GM19043 (cell line): ENCODE data around the gene SLC2A10.

ENCODE experiments used
- ATAC-seq: cut with Tn5 transposase; IDR thresholded peaks from one replicate; pipeline ENCODE4 v1.9.1; 2021; ENCODE audit warnings: low read depth; ENCODE audit not compliant: unreplicated experiment

The SLC2A10 gene

DNA sequence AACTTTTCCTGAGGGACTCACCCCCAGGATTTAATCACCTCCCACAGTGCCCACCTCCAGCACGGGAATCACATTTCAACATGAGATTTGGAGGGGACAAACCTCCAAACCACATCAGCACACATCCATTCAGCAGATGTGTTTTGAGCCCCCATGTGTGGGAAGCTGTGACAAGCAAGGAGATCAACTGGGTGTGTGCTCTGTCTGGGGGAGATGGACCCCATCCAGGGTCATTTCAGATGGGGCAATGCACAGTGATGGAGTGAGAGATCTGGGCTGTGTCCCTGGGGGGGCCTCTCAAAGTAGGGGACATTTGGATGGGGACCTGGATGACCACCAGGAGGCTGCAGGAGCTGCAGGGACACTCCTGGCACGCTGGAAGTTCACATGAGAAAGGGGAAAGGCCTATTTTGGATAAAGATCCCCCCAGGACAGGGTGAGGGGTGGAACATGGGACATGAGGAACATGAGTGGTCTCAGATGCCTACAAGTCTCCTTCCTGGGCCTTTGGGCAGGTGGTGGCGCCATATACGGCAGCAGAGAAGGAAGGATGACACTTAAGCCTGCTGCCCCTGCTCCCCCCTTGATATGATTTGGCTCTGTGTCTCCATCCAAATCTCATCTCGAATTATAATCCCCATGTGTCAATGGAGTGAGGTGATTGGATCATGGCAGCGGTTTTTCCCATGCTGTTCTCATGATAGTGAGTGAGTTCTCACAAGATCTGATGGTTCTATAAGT, 49.6 kb downstream of the SLC2A10 start:
- ATAC-seq: no peak

DNA sequence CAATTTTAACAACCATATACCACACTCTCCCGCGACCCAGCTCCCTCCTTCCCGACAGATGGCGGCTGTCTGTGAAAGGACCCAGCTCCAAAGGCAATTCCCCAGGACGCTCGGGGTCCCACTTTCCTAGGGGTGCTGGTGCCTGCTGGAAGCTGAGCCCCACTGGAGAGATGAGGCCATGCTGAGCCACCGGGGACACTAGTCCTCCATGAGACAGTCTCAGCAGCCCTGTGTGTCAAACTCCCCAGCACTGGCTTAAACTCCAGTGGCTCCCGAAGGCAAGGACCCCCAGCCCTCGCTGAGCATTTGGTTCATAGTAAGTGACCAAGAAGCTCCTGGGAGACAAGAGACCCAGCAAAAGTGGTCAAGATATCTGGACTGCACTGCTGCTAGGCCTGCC, 52.1 kb downstream of the SLC2A10 start:
- ATAC-seq: no peak

DNA sequence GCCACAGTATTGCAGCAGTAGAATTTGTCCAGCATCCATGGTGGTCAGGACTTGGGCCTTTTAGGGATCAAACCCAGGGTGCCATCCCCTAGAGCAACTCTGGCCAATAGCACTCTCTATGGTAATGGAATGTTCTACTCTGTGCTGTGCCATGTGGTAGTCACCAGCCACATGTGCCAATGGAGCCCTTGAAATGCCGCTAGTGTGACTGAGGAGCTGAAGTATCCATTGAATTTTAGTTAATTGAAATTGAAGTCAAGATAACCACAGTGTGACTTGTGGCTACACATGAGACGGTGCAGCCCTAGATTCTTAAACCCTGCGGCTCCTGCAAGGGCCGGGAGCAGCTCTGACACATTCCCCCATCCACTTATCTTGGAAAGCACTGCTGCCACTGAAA, 54.6 kb downstream of the SLC2A10 start:
- ATAC-seq: no peak

DNA sequence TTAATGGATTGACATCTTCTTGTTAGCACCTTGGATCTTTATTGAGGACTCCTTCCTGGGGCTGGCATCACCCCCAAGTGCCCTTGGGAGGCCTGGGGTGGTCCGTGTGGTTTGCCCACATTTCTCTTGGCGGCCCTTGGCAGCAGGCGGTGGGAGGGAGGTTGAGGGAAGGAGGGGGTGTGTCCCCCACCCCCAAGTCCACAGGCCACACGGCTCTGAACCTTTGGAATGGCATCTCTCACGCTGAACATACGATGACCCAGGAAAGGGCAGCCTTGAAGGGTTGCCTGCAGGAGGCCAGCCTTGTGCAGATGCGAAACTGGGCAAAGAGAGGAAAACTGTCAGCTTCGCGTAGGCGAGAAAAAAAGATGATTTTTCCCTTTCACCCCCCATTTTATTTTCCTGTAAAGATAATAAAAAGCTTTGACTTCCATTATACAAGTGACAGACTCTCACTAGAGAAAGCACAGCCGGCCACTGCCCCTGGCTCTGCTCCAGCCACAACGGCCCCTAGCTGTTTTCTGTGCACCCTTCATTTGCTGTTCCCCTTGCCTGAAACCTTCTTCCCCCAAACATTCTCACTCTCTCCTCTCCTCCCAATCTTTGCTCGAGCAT, 56.2 kb downstream of the SLC2A10 start:
- ATAC-seq: no peak

DNA sequence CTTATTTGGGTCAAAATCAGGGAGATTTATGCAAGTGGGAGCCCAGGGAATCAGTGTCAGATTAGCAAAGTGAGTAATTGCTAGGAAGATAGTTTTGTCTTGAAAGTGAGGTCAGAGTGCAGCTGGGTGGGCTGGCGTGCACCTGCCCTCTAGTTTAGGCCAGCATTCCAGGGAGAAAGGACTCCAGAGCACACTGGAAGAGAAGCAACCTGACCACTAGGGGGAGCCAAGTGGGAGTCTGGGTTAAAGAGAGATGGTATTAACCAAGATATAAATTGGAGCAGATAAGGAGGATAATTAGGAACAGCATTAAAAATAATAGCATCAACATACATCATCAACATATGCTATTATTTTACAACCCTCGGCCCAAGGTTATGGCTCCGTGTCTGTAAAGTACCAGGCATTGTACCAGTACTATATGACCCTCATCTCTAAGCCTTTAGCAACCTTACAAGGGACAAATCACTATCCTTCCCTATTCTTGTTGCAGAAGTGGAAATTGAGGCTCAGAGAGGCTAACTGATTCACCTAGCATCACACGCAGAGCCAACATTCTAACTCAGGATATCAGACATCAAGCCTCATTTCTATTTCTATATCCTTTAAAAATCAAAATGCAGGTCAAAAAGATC, 57.8 kb downstream of the SLC2A10 start:
- no peak for ATAC-seq

DNA sequence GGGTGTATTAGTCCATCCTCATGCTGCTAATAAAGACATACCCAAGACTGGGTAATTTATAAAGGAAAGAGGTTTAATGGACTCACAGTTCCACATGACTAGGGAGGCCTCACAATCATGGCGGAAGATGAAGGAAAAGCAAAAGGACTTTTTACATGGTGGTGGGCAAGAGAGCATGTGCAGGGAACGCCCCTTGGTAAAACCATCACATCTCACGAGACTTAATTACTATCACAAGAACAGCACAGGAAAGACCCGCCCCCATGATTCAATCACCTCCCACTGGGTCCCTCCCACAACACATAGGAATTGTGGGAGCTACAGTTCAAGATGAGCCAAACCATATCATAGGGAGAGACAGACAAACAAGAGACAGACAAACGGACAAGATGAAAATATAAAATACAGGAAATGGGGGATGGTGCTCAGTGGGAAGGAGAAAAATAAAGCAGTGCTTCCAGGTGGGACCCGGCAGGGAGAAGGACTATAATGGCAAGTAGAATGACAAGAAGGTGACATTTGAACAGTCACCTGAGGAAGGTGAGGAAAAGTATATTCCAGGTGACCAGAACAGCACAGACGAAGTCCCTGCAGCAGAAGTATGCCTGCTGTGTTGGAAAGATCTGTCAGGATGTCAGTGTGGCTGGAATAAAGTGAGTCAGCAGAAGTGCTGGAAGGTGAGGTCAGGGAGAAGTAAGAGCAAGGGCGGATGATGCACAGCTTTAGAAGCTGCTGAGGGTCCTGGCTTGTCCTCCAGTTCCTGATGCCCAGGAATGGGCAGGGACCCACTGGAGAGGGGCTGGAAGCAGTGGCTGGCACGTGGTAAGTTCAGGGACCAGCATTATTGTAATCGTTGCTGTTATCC, 61.1 kb downstream of the SLC2A10 start:
- ATAC-seq: no peak

DNA sequence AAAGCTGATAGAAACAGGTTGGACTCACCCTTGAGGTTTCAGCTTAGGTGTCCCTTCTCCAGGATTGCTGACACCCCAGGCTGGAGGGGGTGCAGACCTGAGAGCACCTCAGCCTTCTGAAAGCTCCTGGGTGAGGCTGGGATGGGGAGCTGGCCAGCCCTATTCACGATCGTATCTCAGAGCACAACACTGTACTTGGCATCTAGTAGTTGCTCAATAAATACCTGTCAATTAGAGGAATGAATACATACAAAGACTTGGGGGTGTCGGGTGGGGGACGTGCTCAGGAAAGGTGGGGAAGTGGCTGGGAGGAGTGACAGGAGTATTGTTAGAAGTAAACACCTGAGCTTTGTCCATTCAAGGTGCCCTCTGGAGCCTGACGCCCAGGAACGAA, 61.7 kb downstream of the SLC2A10 start:
- no peak for ATAC-seq

DNA sequence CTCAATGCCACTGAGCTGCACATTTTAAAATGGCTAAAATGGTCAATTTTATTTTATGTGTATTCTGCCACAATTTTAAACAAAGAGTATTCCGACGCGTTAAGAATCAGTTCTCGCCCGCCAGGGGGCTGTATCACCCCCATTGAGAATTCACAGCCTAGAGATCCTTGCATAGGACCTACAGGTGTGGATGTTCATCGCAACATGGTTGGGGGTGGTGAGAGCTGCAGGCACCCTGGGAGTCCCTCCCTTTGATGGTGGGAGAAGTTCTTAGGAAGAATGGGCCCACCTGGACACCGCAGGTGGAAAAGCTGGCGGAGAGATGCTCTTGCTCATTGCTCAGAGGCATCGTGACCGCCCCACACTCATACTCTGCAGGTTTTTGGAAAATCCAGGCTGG, 63.5 kb downstream of the SLC2A10 start:
- ATAC-seq: no peak

DNA sequence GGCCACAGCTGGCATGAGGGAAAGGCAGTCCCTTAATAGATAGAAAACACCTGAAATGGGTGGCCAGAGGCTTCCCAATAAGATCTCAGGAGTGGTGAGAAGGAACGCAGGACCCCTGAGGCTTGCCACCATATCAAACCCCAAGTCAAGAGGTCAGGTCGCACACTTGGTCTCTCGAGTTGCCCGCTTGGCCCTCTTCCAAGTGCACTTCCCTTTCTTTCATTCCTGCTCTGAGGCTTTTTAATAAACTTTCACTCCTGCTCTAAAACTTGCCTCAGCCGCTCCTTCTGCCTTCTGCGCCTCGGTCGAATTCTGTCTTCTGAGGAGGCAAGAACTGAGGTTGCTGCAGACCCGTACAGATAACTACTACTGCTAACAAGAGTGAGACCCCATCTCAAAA, 64.2 kb downstream of the SLC2A10 start:
- no peak for ATAC-seq

DNA sequence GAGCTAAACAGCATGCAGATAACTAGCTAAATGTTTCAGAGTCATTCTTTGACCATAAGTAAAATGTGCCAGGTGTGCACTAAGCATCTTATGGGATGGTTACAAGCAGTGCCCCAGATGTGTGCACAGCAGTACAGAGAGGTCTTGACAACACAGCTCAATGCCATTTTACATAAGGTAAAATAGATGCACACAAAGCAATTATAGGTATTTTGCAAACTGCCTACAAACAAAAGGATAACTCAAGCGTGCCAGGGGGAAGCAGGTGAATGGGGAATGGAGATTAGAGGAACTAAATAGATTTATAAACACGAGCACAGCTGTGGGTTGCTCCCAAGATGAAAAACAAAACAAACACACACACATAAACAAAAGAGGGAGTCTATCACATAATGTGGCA, 64.8 kb downstream of the SLC2A10 start:
- no peak for ATAC-seq

DNA sequence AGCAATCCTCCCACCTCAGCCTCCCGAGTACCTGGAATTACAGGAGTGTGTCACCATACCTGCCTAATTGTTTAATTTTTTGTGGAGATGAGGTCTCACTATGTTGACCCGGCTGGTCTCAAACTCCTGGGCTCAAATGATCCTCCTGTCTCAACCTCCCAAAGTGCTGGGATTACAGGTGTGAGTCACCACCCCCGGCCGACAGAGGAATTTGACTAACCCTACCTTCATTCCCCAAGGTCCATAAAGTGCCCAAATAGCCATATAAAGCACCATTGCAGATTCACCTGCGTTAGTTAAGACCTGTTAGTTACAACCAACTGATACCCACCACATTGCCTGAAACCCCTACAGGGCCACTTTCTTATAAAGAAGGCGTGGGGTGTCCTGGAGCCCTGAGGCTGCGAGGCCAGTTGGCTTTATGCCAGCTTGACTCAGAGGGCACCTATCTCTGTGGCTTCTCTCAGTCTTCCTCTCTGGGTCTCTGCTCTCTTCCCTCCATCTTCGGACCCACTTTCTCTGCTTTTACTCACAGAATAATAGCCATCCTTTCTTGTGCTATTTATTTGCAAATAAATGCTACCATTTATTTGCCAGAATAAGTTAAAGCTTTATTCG, 65.6 kb downstream of the SLC2A10 start:
- no peak for ATAC-seq

DNA sequence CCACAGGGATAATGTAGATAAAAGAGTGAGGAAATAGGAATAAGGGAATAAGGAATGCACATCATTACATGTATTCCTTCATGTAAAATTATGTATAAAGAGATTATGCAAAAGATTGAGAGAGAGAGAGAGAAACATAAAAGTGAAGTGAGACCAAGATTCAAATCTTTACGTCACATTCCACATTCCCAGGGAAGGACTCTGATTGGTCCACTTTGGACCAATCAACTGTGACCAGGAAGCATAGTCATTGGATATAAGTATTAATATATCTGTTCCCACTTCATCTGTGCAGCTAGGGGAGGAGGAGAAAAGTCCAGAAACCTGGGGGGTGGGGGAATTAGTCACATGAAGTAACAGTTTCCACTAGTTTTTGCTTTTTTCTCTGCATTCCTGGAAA, 66.4 kb downstream of the SLC2A10 start:
- ATAC-seq: no peak

DNA sequence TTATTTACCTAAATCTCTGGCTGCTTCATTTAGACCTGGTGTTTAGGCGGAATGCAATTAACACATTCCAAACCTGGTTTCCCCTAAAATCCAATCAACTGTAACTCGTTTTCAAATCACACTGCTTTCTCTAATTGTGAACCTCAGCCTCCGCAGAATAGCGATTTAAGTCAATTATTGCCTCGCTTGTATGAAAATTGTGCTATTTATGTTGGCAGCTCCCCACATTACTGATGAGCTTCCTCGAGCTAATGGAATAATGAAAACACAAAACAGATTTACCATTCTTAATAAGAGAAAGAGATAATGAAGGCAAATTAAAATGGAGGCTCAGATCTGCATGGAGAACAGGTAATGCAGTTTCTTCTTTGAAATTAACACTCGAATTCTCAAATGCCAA, 67.9 kb downstream of the SLC2A10 start:
- ATAC-seq: no peak

DNA sequence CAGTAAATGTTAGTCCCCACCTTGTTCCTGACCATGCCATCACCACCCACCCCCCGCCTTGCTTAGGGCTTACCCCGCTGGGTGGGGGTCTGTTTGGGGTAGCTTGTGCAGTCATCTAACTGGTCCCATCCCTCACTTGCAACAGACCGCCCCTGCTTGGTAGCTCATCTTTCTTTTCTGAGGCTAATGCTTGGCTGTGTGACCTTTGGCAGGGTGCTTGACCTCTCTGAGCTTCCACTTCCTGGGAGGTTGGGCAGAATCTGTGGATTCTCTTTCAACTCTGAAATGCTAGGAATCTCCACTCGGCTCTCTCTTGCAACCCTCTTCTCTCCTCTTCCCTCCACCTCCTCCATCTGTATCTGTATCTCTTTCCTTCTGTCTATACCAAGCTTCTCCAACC, 70.4 kb downstream of the SLC2A10 start:
- ATAC-seq: no peak

DNA sequence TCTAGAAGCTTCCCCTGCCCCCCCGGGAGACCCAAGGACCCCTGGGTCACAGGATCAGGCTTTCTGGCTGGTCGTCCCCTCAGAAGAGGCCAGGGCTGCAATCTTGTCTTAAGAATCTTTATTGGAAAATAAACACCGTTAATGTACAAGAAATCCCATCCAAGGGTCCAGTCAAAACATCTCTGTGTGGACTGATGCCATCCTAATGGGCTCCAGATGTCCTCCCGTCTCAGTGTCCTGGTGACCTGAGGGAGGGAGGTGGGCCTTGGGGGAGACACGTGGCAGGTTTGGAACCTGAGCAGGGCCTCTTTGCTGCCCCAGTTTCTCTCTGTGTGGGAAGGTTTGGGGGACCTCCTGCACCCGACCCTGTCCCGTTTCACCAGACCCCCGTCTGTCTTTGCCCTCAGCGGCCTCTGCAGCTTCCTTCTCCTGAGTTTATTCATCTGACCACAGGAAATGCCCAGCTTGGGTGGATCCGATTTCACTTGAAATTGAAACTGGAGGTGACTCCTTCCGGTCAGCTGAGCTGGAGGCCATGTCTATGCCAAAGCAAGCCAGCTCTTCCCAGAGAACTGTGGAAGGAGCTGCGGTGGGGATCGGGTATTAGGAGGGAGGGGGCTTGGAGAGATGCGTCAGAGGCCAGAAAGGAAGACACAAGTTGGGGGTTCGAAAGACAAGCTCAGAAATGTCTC, 75.1 kb downstream of the SLC2A10 start:
- ATAC-seq: no peak
